MCF 10A (cell line): ENCODE data around the gene DDX19B. TPM values are rescaled to one million over a fixed set of nuclear protein-coding genes. Genes with fewer than 3 reads are reported as not detected.
"Not testable (repeated sequence)": the region's sequence is repeated elsewhere in the genome, so short reads cannot be mapped to it uniquely, and the experiment has no call there.

ENCODE experiments used
- BruUV-seq: library from RNA; stranded (reverse); fragments of 400-500 nt; replicated peaks from 2 replicates; lab custom pipeline; 2021; lab: Mats Ljungman, UMichigan
- CTCF ChIA-PET: fragments of 300-600 bp; sonication (Branson Sonifier 250); formaldehyde crosslinking; extraction: SDS; loops from one replicate; lab custom pipeline; 2021; ENCODE audit warnings: antibody characterized with exemption, inconsistent platforms; lab: Yijun Ruan, JAX
- POLR2A ChIA-PET: fragments of 300-600, 350-650 bp; sonication (Branson Sonifier 250); formaldehyde crosslinking; extraction: SDS; loops from one replicate; lab custom pipeline; 2020; ENCODE audit warnings: antibody characterized with exemption, inconsistent platforms; lab: Yijun Ruan, JAX
- DNase-seq: peaks from one replicate; pipeline ENCODE4 v3.0.0-alpha.2; 2018; ENCODE audit not compliant: unreplicated experiment
- H3K27ac Mint-ChIP-seq: one replicate; pipeline ENCODE4 v1.8.0; 2022; ENCODE audit warnings: mild to moderate bottlenecking, low read depth, mixed read lengths; ENCODE audit not compliant: unreplicated experiment
- H3K27me3 Mint-ChIP-seq: one replicate; pipeline ENCODE4 v1.8.0; 2022; ENCODE audit warnings: mixed read lengths; ENCODE audit not compliant: insufficient read depth, unreplicated experiment
- H3K36me3 Mint-ChIP-seq: one replicate; pipeline ENCODE4 v1.8.0; 2022; ENCODE audit warnings: mild to moderate bottlenecking, moderate library complexity, mixed read lengths; ENCODE audit not compliant: insufficient read depth, unreplicated experiment
- H3K4me1 Mint-ChIP-seq: one replicate; pipeline ENCODE4 v1.8.0; 2022; ENCODE audit warnings: mixed read lengths; ENCODE audit not compliant: insufficient read depth, unreplicated experiment
- H3K4me3 Mint-ChIP-seq: one replicate; pipeline ENCODE4 v1.8.0; 2022; ENCODE audit warnings: mild to moderate bottlenecking, moderate library complexity, mixed read lengths; ENCODE audit not compliant: unreplicated experiment
- H3K9me3 Mint-ChIP-seq: one replicate; pipeline ENCODE4 v1.8.0; 2022; ENCODE audit warnings: mixed read lengths; ENCODE audit not compliant: unreplicated experiment
- intact Hi-C: fragments of 100-400 bp; cut with micrococcal nuclease; formaldehyde crosslinking; loops from 2 replicates; pipeline ENCODE4 v1.14.1; 2022
- total RNA-seq: library from RNA; stranded (reverse); gene quantifications from 2 replicates; pipeline ENCODE4 v1.2.3, GENCODE V29; 2022
- TF ChIP-seq, protein P1 (sequence below): fragments of 200-600 bp; IDR thresholded peaks from one replicate; pipeline ENCODE4 v1.8.0; 2022; ENCODE audit warnings: antibody characterized with exemption, mild to moderate bottlenecking; ENCODE audit not compliant: unreplicated experiment

Gene DDX19B
- total RNA-seq, 1 experiment from 2014 or later, result 38.6 TPM

DNA sequence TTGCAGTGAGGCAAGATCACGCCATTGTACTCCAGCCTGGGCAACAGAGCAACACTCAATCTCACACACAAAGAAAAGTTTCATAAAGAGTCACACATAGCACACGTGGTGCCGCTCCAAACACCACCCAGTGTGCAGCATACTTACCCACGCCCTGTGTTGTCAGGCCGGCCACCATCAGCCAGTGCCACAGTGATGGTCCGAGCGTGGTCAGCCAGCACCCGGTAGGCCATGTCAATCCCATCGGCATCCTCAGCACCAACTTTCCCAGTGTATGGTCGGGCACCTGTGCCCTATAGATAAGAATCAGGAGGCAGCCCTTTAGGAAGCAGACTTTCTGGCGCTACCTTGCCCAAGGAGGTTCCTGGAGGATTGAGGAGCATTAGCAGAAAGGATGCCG, 29.5 kb upstream of the DDX19B start:
- intact Hi-C loops, result no loop called here
- H3K4me1 Mint-ChIP-seq, result no peaks in the 10 kb centered on the region
- DNase-seq, result no peak
- H3K27me3 Mint-ChIP-seq, result no peaks in the 10 kb centered on the region
- H3K4me3 Mint-ChIP-seq, result no peak overlapping the region
- BruUV-seq, result no TSS peak
- H3K27ac Mint-ChIP-seq, result no peak overlapping the region
- ChIA-PET POLR2A (no interaction called here), CTCF (interaction anchor here (0.6 to 2.4 kb wide), 3 partner anchors 17 to 556 kb away, joined by 3 to 7 read pairs (median 3); no protein-coding TSS in a partner anchor)
- TF ChIP-seq, protein P1, sequence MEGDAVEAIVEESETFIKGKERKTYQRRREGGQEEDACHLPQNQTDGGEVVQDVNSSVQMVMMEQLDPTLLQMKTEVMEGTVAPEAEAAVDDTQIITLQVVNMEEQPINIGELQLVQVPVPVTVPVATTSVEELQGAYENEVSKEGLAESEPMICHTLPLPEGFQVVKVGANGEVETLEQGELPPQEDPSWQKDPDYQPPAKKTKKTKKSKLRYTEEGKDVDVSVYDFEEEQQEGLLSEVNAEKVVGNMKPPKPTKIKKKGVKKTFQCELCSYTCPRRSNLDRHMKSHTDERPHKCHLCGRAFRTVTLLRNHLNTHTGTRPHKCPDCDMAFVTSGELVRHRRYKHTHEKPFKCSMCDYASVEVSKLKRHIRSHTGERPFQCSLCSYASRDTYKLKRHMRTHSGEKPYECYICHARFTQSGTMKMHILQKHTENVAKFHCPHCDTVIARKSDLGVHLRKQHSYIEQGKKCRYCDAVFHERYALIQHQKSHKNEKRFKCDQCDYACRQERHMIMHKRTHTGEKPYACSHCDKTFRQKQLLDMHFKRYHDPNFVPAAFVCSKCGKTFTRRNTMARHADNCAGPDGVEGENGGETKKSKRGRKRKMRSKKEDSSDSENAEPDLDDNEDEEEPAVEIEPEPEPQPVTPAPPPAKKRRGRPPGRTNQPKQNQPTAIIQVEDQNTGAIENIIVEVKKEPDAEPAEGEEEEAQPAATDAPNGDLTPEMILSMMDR, result no peak
- no peaks in the 10 kb centered on the region for H3K9me3 Mint-ChIP-seq
- peaks cover 100% of the 10 kb centered on the region for H3K36me3 Mint-ChIP-seq

- H3K27me3 Mint-ChIP-seq, result no peaks in the 10 kb centered on the region
- CTCF ChIA-PET, result interaction anchor here (0.6 to 0.9 kb wide), 2 partner anchors 18 to 374 kb away, joined by 3 to 4 read pairs; partner anchors contain the start of gene EXOSC6
- no peaks in the 10 kb centered on the region for H3K9me3 Mint-ChIP-seq
- no peak for DNase-seq
- no peaks in the 10 kb centered on the region for H3K4me1 Mint-ChIP-seq
- TF ChIP-seq, protein P1, result no peak
- POLR2A ChIA-PET, result no interaction called here
- BruUV-seq, result no TSS peak
- intact Hi-C loops, result no loop called here
- peaks cover 100% of the 10 kb centered on the region for H3K36me3 Mint-ChIP-seq
- no peak overlapping the region for H3K4me3 Mint-ChIP-seq
- H3K27ac Mint-ChIP-seq, result no peak overlapping the region
Measured at GRCh38 chr16:70270176-70270575, 28.8 kb upstream of the DDX19B start.

DNA sequence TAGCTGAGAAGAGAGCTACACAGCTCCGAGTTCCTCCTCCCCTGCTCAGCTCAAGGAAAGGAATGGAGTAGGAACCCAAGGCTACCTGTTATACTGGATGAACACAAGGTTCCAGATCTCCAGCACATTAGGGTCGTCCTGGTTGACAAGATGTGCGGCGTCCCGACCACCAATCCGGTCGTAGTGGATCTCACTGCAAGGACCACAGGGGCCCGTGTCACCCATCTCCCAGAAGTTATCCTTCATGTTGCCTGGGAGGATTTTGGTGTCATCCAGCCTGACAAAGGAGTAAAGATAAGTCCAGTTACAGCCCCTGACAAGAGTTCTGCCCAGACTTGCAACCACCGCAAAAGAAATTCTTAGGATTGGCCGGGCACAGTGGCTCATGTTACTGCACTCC, 27.3 kb upstream of the DDX19B start:
- Mint-ChIP-seq H3K36me3 (peaks cover 100% of the 10 kb centered on the region), H3K4me3 (no peak overlapping the region), H3K9me3 (no peaks in the 10 kb centered on the region), H3K27ac (no peak overlapping the region), H3K4me1 (no peaks in the 10 kb centered on the region), H3K27me3 (no peaks in the 10 kb centered on the region)
- TF ChIP-seq, protein P1, result no peak
- BruUV-seq, result no TSS peak
- intact Hi-C loops, result no loop called here
- ChIA-PET CTCF (interaction anchor here (0.6 kb wide), 2 partner anchors 8 to 74 kb away, joined by 3 to 4 read pairs; no protein-coding TSS in a partner anchor), POLR2A (no interaction called here)
- DNase-seq, result no peak

DNA sequence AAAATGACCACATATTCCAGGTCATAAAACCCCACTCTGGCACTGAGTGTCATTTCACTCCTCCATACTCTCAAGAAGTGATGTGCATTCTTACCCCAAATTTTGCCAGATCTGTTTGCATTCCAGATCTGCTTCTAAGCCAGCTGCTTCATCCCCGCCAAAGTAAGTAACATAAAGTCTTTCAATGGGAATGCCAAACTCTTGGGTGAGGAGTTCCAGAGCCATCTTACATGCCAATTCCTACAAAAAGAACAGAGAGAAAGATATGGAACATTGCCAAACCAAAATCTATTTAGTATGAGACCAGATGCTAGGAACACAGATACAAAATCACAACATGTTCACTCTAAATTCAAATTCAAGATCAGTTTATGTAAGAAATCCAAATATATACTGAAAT, 22.6 kb upstream of the DDX19B start:
- BruUV-seq, result no TSS peak
- no peak for DNase-seq
- peaks cover 100% of the 10 kb centered on the region for H3K36me3 Mint-ChIP-seq
- TF ChIP-seq, protein P1, result no peak
- ChIA-PET POLR2A (no interaction called here), CTCF (interaction anchor here (0.6 to 0.7 kb wide), 2 partner anchors 250 to 1711 kb away, joined by 3 to 4 read pairs; no protein-coding TSS in a partner anchor)
- H3K27ac Mint-ChIP-seq, result no peak overlapping the region
- no peak overlapping the region for H3K4me3 Mint-ChIP-seq
- no peaks in the 10 kb centered on the region for H3K4me1 Mint-ChIP-seq
- H3K9me3 Mint-ChIP-seq, result no peaks in the 10 kb centered on the region
- H3K27me3 Mint-ChIP-seq, result no peaks in the 10 kb centered on the region
- intact Hi-C loops, result no loop called here

DNA sequence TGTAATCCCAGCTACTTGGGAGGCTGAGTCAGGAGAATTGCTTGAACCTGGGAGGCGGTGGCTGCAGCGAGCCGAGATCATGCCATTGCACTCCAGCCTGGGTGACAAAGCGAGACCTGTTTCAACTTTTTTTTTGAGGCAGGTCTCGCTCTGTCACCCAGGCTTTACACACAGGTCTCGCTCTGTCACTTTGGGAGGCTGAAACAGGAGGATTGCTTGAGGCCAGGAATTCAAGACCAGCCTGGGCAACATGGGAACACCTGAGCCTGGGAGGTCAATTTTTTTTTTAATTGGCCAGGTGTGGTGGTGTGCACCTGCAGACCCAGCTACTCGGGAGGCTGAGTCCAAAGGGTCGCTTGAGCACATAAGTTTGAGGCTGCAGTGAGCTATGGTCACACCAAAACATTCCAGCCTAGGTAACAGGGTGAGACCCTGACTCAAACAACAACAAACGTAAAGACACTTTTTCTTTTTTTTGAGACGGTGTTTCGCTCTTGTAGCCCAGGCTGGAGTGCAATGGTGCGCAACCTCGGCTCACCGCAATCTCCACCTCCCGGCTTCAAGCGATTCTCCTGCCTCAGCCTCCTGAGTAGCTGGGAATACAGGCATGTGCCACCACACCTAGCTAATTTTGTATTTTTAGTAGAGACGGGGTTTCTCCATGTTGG, 11.5 kb upstream of the DDX19B start:
- BruUV-seq, intact Hi-C loops: not testable (repeated sequence)
- CTCF ChIA-PET, result interaction anchor here (0.6 to 4.0 kb wide), 2 partner anchors 14 to 20 kb away, joined by 5 to 12 read pairs; no protein-coding TSS in a partner anchor

More for the DNA sequence above, 11.5 kb upstream of the DDX19B start:
- not testable (repeated sequence) for H3K9me3 Mint-ChIP-seq, DNase-seq, H3K27me3 Mint-ChIP-seq
- POLR2A ChIA-PET, result interaction anchor here (0.6 to 2.9 kb wide), 3 partner anchors 11 to 93 kb away, joined by 3 to 57 read pairs (median 9); partner anchors contain the start of gene DDX19B
- Mint-ChIP-seq H3K4me3 (peak overlapping the region; percentile 86), H3K4me1 (peaks cover 15% of the 10 kb centered on the region), H3K27ac (peak overlapping the region; percentile 9), H3K36me3 (peaks cover 42% of the 10 kb centered on the region)
